Measurements from ENCODE around the gene ADRA2C. TPM values are rescaled to one million over a fixed set of nuclear protein-coding genes. Genes with fewer than 3 reads are reported as not detected.

ADRA2C gene
- total RNA-seq, 2 experiments from 2014 or later, result 0.21 TPM; not detected in 1

- Histone ChIP-seq H3K4me3 (ENCODE audit: low read depth, low read length, poor library complexity, severe bottlenecking) (no peak overlapping the region), H2AFZ (ENCODE audit: low read length) (no peak overlapping the region), H3K9me3 (ENCODE audit: low read length) (no peaks in the 10 kb centered on the region), H3K36me3 (ENCODE audit: insufficient read depth, low read length) (no peaks in the 10 kb centered on the region), H4K20me1 (ENCODE audit: insufficient read depth, low read length) (no peaks in the 10 kb centered on the region), H3K27ac (ENCODE audit: low read depth, low read length, poor library complexity, severe bottlenecking) (no peak overlapping the region), H3K4me2 (ENCODE audit: low read length) (no peak overlapping the region), H3K9me2 (ENCODE audit: insufficient read depth, low read length) (no peaks in the 10 kb centered on the region), H3K4me1 (ENCODE audit: insufficient read depth, low read length, poor library complexity, severe bottlenecking) (no peaks in the 10 kb centered on the region), H3K79me2 (ENCODE audit: insufficient read depth, low read depth, low read length) (no peaks in the 10 kb centered on the region)
- intact Hi-C loops (cut with micrococcal nuclease; ENCODE audit: unreplicated experiment), result no loop called here
- no TSS peak for BruUV-seq (replicated peaks)
- TF ChIP-seq CTCF (conservative IDR thresholded peaks at IDR 0.05; ENCODE audit: low read length) (no peak), EZH2phosphoT487 (IDR thresholded peaks at IDR 0.05; ENCODE audit: borderline replicate concordance, low read depth, low read length) (no peak)
- CTCF ChIA-PET (ENCODE audit: unreplicated experiment), result no interaction called here
- POLR2A ChIA-PET, result no interaction called here
- DNase-seq (ENCODE audit: low spot score), result no peak
Measured at GRCh38 chr4:3777669-3778068, 11.5 kb downstream of the ADRA2C start.

- Histone ChIP-seq H3K36me3 (ENCODE audit: insufficient read depth, low read length) (no peaks in the 10 kb centered on the region), H3K4me2 (ENCODE audit: low read length) (no peak overlapping the region), H4K20me1 (ENCODE audit: insufficient read depth, low read length) (no peaks in the 10 kb centered on the region), H3K9me2 (ENCODE audit: insufficient read depth, low read length) (no peaks in the 10 kb centered on the region), H2AFZ (ENCODE audit: low read length) (no peak overlapping the region), H3K79me2 (ENCODE audit: insufficient read depth, low read depth, low read length) (no peaks in the 10 kb centered on the region), H3K4me1 (ENCODE audit: insufficient read depth, low read length, poor library complexity, severe bottlenecking) (no peaks in the 10 kb centered on the region), H3K9me3 (ENCODE audit: low read length) (no peaks in the 10 kb centered on the region), H3K4me3 (ENCODE audit: low read depth, low read length, poor library complexity, severe bottlenecking) (no peak overlapping the region), H3K27ac (ENCODE audit: low read depth, low read length, poor library complexity, severe bottlenecking) (no peak overlapping the region)
- TF ChIP-seq EZH2phosphoT487 (IDR thresholded peaks at IDR 0.05; ENCODE audit: borderline replicate concordance, low read depth, low read length) (no peak), CTCF (conservative IDR thresholded peaks at IDR 0.05; ENCODE audit: low read length) (no peak)
- BruUV-seq (replicated peaks), result no TSS peak
- intact Hi-C loops (cut with micrococcal nuclease; ENCODE audit: unreplicated experiment), result no loop called here
- ChIA-PET CTCF (ENCODE audit: unreplicated experiment) (no interaction called here), POLR2A (no interaction called here)
- DNase-seq (ENCODE audit: low spot score), result no peak
Measured at GRCh38 chr4:3779509-3779908, 13.3 kb downstream of the ADRA2C start.

DNA sequence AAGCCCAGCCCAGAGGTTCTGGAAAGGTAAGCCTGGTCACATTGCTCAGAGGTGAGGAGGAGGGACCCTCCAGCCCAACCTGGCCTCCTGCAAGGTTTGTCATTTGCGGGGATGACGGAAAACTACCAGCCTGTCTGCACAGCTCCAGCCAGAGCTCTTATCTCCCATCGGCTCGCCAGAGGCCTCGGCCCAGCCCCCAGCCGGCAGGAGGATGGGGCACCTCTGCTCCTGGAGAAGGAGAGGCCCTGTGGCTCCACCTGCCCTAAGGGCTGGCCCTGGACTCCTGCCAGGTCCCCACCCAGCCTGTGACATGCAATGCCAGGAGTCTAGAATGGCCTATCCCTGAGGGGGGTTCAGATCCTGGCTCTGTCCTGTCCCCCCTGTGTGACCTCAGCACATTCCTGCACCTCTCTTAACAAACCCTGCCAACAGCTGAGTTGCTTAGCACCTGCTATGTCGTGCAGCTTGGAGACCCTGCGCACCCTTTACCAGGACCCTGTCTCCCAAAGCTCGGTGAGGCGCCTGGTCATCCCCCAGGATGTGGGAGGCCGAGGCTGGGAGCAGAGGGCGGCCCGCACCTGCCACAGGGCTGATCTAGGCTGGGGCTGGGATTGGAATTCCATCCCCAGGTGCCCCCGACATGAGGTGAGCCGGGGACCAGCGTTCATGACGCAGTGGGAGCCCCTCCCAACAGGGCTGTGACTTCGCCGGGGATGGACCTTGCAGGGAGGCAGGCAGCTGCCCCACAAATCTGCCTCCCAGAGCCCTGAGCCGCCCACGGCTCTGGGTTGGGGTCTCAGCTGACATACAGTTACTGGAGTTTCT, 14.4 kb downstream of the ADRA2C start:
- TF ChIP-seq CTCF (conservative IDR thresholded peaks at IDR 0.05; ENCODE audit: low read length) (no peak), EZH2phosphoT487 (IDR thresholded peaks at IDR 0.05; ENCODE audit: borderline replicate concordance, low read depth, low read length) (no peak)
- POLR2A ChIA-PET, result no interaction called here
- Histone ChIP-seq H4K20me1 (ENCODE audit: insufficient read depth, low read length) (no peaks in the 10 kb centered on the region), H3K4me1 (ENCODE audit: insufficient read depth, low read length, poor library complexity, severe bottlenecking) (no peaks in the 10 kb centered on the region), H3K4me2 (ENCODE audit: low read length) (no peak overlapping the region), H3K79me2 (ENCODE audit: insufficient read depth, low read depth, low read length) (no peaks in the 10 kb centered on the region), H3K9me3 (ENCODE audit: low read length) (no peaks in the 10 kb centered on the region), H2AFZ (ENCODE audit: low read length) (no peak overlapping the region), H3K27ac (ENCODE audit: low read depth, low read length, poor library complexity, severe bottlenecking) (no peak overlapping the region), H3K9me2 (ENCODE audit: insufficient read depth, low read length) (no peaks in the 10 kb centered on the region), H3K36me3 (ENCODE audit: insufficient read depth, low read length) (no peaks in the 10 kb centered on the region), H3K4me3 (ENCODE audit: low read depth, low read length, poor library complexity, severe bottlenecking) (no peak overlapping the region)
- no TSS peak for BruUV-seq (replicated peaks)
- CTCF ChIA-PET (ENCODE audit: unreplicated experiment), result no interaction called here
- no peak for DNase-seq (ENCODE audit: low spot score)
- intact Hi-C loops (cut with micrococcal nuclease; ENCODE audit: unreplicated experiment), result loop anchor here (1.0 kb wide), 1 partner anchor 9 kb away; no protein-coding TSS in a partner anchor

Measured in OCI-LY7 (cell line).